GM21825 (cell line): ENCODE data around the gene CRACR2A.

Source experiments
- ATAC-seq: cut with Tn5 transposase; IDR thresholded peaks from one replicate; pipeline ENCODE4 v1.9.1; 2021; ENCODE audit warnings: mild to moderate bottlenecking, moderate library complexity; ENCODE audit not compliant: unreplicated experiment

Gene CRACR2A

GRCh38 chr12:3628629-3629028, 124.3 kb downstream of the CRACR2A start:
- ATAC-seq = no peak

- ATAC-seq = no peak
Observed at GRCh38 chr12:3627336-3627735, 125.6 kb downstream of the CRACR2A start.

GRCh38 chr12:3624273-3624672, 128.6 kb downstream of the CRACR2A start:
- no peak for ATAC-seq

DNA sequence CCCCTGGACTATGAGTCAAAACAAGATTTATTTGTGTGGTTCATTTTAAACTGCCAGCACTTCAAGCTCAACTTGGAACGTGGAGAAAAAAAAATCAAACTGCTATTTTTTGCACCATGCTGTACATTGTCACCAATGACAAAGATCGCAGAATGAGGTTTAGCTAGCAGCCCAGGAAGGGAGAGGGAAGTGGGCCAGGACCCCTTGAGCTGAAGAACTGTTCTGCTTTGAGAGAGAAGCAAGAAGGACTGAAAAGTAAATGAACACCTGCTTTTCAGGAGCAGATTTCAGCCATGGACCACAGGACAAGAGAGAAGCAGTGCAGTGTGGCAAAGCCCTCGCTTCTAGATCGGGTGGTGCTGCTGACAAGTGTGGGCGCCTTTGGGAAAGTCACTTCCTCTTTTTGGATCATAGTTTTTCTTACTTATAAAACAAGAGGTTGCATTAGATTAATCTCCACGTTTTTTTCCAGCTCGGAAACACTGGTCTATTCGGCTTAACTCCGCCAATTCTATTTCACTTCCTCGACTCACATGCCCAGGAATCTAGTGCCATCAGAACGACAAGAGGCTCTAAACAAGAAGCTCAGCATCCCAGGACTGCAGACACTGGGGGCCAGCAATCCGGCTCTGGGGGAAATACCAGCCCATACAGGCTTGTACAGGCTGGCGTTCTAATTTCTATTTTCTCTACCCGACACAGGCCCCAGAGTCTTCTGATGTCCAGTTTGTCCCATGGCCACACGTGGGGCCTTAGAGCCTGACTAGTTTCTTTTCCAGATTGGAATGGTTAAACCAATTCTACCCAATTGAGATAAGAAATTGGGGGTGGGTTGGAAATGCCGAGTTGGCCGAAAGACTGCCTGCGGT, 129.9 kb downstream of the CRACR2A start:
- ATAC-seq = no peak

DNA sequence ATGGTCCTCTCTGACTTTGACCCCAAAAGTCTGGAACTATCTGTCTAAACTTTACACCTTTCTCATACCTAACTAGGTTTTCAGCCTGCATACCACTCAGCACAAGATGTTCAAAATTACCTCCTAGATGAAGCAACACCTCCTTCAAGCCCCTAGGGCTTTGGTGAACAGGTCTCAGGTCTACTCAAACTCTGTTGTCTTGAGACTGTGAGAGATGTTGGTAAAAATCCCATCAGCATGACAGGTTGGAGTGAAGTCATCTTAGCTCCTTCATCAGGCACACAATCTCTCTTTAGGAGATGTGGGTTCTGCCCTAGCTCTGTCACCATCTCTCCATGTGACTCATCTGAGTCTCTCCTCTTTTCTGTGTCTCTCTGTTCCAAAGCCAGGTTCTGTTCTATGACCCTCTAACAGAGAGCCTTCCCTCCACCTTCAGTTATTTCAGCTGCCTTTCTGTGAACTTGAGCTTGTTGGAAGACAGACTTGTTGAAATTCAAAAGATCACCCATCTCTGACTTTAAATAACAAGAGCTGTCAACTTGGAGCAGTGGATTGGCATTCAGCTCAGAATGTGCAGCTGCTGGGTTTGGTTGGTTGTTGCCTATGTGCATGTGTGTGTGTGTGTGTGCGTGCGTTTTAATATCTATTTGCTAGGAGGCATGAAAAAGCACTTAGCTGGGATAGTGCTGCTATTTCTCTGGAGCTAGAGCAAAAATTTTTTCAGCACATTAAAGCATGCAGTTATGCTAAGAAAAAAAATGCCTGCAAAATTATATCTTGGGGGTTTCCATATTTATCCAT, 130.7 kb downstream of the CRACR2A start:
- no peak for ATAC-seq

GRCh38 chr12:3620856-3621255, 132.1 kb downstream of the CRACR2A start:
- no peak for ATAC-seq

DNA sequence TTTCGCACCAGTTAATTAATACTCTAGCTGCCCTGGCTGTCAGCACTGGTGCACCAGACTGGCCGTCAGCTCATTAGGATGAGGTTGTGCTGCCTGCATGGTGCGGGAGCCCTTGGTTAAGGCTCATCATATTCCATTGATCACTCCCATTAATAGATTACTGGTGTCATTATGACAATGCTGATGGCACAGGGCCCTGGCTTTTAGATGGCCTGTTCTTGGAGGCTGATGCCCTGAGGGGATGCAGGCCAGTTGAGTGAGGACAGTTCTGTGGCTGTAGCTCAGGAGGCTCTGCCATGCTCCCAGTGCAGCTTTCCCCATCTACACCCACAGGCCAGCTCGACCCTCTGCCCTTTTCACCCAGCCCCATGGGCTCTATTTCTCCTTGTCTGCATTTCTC, 135.3 kb downstream of the CRACR2A start:
- no peak for ATAC-seq

GRCh38 chr12:3615862-3616261, 137.0 kb downstream of the CRACR2A start:
- ATAC-seq = no peak

GRCh38 chr12:3614806-3615466, 138.0 kb downstream of the CRACR2A start:
- ATAC-seq = no peak

DNA sequence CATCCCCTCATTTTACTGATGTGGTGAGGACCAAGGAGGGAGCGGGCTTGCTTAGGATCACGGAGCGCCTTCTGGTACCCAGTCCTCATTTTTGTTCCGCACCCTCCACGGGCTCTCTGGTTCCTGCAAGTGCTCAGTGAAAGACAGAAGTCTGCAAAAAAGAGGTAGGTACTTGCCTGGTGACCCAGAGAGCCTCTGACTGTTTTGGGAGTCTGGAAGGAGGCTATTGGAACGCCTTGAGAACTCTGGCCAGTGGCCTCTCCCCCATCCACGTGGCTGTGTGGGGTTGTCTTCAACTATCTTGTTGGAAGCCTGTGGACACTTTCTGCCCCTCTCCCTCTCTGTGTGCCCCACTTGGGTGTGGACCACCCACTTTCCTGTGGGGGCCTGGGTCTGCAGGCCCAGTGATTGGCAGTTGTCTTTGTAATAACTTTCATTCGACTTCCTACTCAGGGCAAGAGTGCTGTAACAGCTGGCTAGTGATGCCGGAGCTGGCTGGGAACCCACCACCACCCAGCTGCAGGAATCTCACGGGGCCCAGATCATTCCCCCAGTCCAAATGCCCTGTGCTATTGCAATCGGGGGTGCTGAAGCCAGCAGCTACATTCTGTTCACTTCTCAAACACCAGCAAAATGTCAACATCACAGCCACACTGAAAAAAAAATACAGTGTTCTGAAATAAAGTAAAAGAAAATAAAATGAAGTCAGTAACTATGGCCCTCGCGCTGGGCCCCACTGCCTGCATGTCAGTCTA, 139.1 kb downstream of the CRACR2A start:
- ATAC-seq = no peak

DNA sequence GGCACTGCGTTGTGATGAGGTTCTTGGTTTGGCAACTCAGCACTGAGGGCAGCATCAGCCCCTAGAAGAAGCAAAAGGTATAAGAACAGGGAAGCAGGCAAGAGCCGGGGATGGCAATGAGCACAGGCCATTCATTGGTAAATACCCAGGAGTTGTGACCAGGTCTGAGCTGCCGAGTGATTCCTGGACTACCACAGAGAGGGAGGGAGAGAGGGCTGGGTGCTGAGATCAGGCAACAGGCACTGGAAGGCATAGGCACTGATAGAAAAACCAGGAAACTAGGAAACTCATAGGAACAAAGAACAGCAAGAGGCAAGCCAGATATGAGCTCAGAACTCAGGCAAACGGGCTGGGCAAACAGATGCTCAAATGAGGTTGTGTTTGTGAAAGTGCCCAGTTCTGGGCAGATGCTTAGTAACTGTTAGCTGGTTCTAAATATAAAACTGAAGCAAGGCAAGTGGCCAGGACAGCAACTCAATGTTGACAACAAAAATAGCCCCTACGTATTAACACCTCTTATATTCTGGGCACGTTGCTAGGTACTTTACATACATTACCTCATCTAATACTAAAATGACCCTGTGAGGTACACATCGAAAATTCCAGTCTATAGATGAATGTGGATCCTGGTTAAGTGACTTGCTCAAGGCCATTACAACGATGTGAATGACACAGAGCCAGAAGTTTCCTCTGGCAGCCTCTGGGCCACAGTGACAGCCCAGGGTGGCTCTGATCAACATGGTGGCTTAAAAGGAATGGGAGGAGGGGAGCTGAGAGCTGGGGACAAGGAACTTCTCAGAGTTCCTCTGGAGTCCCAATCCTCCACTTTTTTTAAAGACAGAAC, 140.8 kb downstream of the CRACR2A start:
- ATAC-seq = no peak

DNA sequence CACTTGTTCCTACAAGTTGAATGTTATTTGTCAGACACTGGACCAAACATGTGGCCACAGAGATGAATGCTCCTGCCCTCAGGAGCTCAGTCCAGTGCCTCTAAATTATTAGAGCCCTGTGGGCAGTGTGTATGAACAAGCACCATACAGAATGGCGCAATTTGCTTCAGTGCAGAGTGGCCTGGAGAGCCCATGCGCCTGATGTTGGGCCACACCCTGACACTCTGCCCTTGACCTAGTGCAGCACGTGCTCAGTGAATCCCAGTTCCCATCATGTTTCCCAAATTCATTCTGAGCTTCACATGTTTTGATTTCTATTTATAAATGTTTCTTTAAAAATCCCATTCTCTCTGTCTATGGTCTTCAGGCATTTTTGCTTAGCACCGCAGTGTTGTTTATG, 145.1 kb downstream of the CRACR2A start:
- no peak for ATAC-seq

GRCh38 chr12:3607039-3607720, 145.7 kb downstream of the CRACR2A start:
- no peak for ATAC-seq

DNA sequence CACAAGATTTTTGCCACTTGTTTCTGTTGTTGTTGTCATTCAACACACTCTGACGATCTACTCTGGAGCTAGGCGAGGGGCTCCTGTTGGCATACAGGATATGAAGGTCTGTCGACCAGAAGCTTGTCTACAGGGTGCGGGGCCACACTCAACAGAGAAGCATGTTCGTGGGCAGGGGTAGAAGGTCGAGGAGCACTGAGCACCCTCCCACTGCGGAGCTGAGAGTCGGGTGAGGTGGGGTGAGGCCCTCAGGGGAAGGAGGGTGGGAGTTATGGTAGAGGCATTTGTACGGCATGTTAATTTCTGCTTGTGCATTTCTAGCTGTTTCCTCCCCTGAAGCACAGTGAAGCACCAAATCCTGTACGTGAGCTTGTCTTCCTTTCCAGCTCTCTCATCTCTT, 146.8 kb downstream of the CRACR2A start:
- no peak for ATAC-seq

- ATAC-seq = no peak
Observed at GRCh38 chr12:3605692-3606091, 147.2 kb downstream of the CRACR2A start.

- ATAC-seq = no peak
Observed at GRCh38 chr12:3604748-3605586, 147.9 kb downstream of the CRACR2A start.

- ATAC-seq = no peak
Observed at GRCh38 chr12:3604286-3604685, 148.6 kb downstream of the CRACR2A start.

- ATAC-seq = no peak
Observed at GRCh38 chr12:3603576-3603975, 149.3 kb downstream of the CRACR2A start.
